ENCODE data around the gene IP6K1. TPM values are rescaled to one million over a fixed set of nuclear protein-coding genes. Genes with fewer than 3 reads are reported as not detected.

The IP6K1 gene
- total RNA-seq, 1 donor, result 29.6 TPM

GRCh38 chr3:49775538-49775937 is 10.8 kb downstream of the IP6K1 start:
- no peak for DNase-seq (ENCODE audit: low read depth)
- H3K4me3 ChIP-seq (ENCODE audit: low read depth, low read length), result no peak overlapping the region
- TF ChIP-seq CTCF (IDR thresholded peaks at IDR 0.05; ENCODE audit: insufficient read depth, low read length), result no peak

- no peak for TF ChIP-seq CTCF (IDR thresholded peaks at IDR 0.05; ENCODE audit: insufficient read depth, low read length)
- H3K4me3 ChIP-seq (ENCODE audit: low read depth, low read length), result no peak overlapping the region
- DNase-seq (ENCODE audit: low read depth), result no peak
These were observed 13.6 kb downstream of the IP6K1 start for GRCh38 chr3:49772703-49773102.

GRCh38 chr3:49771340-49771938 is 14.9 kb downstream of the IP6K1 start:
- DNase-seq (ENCODE audit: low read depth), result no peak
- no peak for TF ChIP-seq CTCF (IDR thresholded peaks at IDR 0.05; ENCODE audit: insufficient read depth, low read length)
- no peak overlapping the region for H3K4me3 ChIP-seq (ENCODE audit: low read depth, low read length)

- no peak for TF ChIP-seq CTCF (IDR thresholded peaks at IDR 0.05; ENCODE audit: insufficient read depth, low read length)
- H3K4me3 ChIP-seq (ENCODE audit: low read depth, low read length), result no peak overlapping the region
- no peak for DNase-seq (ENCODE audit: low read depth)
These were observed 16.4 kb downstream of the IP6K1 start for GRCh38 chr3:49769926-49770325.

- no peak for DNase-seq (ENCODE audit: low read depth)
- H3K4me3 ChIP-seq (ENCODE audit: low read depth, low read length), result no peak overlapping the region
- TF ChIP-seq CTCF (IDR thresholded peaks at IDR 0.05; ENCODE audit: insufficient read depth, low read length), result no peak
These were observed 16.9 kb downstream of the IP6K1 start for GRCh38 chr3:49769286-49769915.

- no peak overlapping the region for H3K4me3 ChIP-seq (ENCODE audit: low read depth, low read length)
- TF ChIP-seq CTCF (IDR thresholded peaks at IDR 0.05; ENCODE audit: insufficient read depth, low read length), result no peak
- no peak for DNase-seq (ENCODE audit: low read depth)
These were observed 22.4 kb downstream of the IP6K1 start for GRCh38 chr3:49763981-49764380.

GRCh38 chr3:49761661-49762060 is 24.7 kb downstream of the IP6K1 start:
- DNase-seq (ENCODE audit: low read depth), result no peak
- TF ChIP-seq CTCF (IDR thresholded peaks at IDR 0.05; ENCODE audit: insufficient read depth, low read length), result no peak
- H3K4me3 ChIP-seq (ENCODE audit: low read depth, low read length), result no peak overlapping the region

Data from fibroblast of the aortic adventitia (primary cell).